GM12801 (cell line): ENCODE data around the gene USP5.

Source experiments
- TF ChIP-seq, protein P1 (sequence below): IDR thresholded peaks from one replicate; pipeline ENCODE4 v1.5.1; 2011; ENCODE audit warnings: control low read depth; ENCODE audit not compliant: insufficient read length; ENCODE audit errors: extremely low read depth

The USP5 gene

DNA sequence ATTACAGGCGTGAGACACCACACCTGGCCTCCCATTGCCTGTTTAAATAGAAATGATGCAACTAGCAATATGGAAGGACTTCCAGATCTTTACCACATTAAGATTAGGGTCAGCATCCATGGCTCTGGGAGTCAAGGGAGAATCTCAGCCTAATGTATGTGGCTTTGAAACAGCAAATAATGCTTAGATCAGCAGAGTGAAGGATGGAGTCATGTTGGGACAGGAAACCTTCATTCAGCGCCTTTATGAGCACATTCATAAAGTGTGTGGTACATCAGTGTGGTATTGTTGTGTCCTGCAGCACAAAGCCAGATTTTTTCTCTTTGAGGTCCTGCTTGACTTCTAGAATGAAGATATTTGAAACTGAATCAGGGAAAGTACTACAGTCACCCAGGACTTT is 36.4 kb downstream of the USP5 start:
- TF ChIP-seq, protein P1, sequence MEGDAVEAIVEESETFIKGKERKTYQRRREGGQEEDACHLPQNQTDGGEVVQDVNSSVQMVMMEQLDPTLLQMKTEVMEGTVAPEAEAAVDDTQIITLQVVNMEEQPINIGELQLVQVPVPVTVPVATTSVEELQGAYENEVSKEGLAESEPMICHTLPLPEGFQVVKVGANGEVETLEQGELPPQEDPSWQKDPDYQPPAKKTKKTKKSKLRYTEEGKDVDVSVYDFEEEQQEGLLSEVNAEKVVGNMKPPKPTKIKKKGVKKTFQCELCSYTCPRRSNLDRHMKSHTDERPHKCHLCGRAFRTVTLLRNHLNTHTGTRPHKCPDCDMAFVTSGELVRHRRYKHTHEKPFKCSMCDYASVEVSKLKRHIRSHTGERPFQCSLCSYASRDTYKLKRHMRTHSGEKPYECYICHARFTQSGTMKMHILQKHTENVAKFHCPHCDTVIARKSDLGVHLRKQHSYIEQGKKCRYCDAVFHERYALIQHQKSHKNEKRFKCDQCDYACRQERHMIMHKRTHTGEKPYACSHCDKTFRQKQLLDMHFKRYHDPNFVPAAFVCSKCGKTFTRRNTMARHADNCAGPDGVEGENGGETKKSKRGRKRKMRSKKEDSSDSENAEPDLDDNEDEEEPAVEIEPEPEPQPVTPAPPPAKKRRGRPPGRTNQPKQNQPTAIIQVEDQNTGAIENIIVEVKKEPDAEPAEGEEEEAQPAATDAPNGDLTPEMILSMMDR: no peak

DNA sequence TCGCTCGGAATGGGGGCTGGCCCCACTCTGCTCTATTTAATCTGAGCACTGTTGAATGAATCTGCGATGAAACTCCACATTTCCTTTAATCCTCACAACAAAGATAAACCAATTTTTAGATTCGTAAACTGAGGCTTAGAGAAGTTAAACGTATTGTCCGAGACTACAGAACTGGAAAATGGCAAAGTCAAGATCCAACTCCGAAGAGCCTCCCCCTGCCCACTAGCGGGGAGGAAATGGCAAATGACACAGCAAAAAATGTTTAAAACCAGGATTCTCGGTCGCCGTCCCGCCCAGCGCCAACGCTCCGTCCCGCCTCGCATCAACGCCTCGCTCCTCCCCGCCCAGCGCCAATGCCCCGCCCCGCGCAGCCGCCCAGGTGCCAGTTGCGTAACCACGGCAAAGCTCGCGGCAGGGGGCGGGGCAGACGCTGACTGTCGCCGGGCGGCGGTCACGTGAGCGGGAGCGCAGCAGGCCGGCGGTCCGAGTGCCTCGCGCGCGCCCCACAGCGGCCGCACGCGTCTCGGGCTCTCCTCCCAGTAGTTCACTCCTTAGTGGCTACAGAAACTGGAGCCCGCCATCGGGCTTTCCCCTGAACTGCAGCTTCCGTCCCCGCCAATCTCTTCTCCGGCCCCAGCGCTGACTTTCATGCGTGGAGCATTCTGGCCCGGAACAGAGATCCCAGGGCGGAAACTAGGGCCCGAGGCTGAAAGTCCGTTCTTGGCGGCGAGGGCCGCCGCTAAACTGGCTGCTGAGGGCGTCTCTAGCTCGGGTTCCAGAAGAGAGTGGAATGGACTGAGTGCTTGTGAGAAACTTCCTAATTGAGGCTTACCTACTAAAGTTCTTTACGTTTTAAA is 39.1 kb downstream of the USP5 start:
- TF ChIP-seq, protein P1: no peak

DNA sequence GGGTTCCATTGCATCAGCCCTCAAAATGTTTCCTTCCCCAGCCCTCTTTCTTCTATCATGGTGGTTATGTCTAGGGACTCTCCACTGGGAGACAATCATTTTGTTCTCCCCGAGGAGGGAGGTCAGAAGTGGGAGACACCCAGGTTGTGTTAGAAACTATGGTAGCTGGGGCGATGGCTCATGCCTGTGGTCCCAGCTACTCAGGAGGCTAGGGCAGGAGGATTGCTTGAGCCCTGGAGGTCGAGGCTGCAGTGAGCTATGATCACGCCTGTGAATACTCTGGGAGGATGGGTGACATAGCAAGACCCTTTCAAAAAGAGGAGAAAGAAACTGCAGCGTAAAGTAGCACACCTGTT is 39.7 kb downstream of the USP5 start:
- TF ChIP-seq, protein P1: no peak

- TF ChIP-seq, protein P1: no peak
Observed at GRCh38 chr12:6894321-6894720, 42.4 kb downstream of the USP5 start.

DNA sequence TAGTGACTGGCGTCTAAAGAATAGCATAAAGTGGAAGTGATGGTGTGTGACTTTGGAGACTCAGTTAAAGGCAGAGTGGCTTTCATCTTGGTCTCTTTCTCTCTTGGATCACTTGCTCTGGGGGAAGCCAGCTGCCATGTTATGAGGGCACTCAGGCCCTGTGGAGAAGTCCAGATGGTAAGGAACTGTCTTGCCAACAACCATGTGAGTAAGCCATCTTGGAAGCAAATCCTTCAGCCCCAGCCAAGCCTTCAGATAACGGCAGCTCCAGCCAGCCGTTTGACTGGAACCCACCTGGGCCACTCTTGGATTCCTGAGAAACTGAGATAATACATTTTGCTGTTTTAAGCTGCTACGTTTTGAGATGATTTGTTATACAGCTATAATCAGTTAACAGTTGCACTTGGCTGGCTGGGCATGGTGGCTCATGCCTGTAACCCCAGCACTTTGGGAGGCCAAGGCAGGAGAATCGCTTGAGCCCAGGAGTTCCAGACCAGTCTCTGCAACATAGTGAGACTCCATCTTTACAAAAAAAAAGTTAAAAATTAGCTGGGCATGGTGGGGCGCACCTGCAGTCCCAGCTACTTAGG is 45.0 kb downstream of the USP5 start:
- TF ChIP-seq, protein P1: no peak

DNA sequence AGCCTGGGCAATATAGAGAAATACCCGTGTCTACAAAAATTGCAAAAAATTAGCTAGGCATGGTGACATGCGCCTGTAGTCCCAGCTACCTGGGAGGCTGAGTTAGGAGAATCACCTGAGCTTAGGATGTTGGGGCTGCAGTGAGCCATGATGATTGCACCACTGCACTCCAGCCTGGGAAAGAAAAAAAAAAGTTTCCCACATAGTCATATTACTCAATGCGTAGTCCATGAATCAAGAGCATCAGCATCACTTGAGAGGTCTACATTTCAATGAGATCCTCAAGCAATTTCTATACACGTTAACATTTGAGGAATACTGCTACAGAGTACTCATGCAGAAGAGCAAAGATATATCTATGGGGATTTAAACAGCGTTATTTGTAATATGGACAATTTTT is 47.5 kb downstream of the USP5 start:
- TF ChIP-seq, protein P1: no peak

- TF ChIP-seq, protein P1: no peak
Observed at GRCh38 chr12:6899837-6900519, 48.0 kb downstream of the USP5 start.
